ENCODE measurements around the gene CD48.
"Not testable (repeated sequence)": the region's sequence is repeated elsewhere in the genome, so short reads cannot be mapped to it uniquely, and the experiment has no call there.

CD48 gene

DNA sequence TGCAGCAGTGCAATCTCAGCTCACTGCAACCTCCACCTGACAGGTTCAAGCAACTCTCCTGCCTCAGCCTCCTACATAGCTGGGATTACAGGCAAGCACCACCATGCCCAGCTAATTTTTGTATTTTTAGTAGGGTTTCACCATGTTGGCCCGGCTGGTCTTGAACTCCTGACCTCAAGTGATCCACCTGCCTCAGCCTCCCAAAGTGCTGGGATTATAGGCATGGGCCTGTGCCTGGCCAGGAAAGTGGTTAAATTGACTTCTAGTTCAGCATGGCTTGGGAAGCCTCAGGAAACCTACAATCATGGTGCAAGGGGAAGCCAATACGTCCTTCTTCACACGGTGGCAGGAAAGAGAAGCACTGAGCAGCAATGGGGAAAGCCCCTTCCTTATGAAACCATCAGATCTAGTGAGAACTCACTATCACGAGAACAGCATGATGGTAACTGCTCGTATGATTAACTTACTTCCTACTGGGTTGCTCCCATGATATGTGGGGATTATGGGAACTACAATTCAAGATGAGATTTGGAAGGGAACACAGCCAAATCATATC, 981 bp upstream of the CD48 start:
- not testable (repeated sequence) for DNase-seq

DNA sequence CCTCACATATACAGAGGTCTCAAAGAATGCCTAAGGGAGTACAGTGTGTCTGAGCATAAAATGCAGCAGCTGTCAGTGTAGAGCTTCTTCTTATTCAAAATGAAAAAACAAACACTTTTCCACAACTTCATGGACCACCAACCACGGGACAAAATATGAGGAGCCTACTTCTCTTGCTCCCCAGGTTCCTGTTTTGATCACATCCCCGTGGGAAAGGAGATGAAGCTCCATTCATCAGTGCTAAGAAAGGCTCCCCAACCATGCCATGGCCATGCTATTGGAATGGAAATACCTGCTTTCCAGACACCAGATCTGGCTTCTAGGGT, 383 bp downstream of the CD48 start:
- DNase-seq, result no peak

DNA sequence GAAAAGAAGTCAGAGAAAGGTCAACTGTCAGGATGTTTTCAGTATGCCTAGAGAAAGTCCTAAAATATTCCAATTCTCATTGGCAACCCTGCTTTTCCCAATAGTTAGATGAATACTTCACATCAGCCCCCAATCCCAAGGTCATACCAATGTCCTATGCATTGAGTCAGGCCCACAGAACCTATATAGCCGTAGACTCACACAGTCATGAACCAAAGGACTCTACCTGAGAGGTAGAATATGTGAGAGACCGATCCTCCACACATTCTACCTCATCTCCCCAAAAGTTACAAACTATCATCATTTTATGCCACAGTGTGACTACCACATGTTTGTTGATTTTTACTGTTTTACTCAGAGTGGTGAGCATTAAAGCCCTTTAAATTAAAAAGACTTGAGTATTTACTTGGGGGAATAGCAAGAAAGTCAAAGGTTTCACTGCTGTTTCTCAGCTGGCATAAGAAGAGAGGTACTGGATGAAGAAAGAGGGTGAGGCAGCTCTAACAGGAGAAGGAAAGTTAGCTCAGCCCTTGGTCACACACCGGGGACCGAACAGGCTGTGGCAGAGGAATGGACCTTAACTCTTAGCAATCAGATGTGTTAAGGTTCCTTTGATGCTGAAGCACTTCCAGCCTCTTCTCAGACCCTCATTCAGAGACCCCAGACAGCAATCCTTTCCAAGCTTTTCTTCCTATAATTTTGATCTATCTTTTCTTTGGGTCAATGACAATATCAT, 937 bp downstream of the CD48 start:
- no peak for DNase-seq

DNA sequence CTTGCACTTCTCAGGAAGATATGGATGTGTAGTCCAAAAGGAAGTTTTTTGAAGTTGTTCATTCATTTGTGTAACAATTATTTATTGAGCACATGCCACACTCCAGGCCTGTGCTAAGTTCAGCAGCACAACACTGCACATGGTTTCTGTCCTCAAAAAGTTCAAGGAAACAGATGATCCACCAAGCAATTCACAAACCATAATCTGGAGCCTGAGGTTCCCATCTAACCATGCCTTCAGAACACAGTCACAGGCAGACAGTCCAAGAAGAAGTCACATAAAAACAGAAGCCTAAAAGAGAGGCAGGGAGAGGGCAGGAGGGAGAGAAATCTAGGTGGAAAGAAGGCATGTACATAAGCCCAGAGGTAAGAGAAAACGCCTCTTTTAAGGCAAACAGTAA, 1.9 kb downstream of the CD48 start:
- no peak for DNase-seq

DNA sequence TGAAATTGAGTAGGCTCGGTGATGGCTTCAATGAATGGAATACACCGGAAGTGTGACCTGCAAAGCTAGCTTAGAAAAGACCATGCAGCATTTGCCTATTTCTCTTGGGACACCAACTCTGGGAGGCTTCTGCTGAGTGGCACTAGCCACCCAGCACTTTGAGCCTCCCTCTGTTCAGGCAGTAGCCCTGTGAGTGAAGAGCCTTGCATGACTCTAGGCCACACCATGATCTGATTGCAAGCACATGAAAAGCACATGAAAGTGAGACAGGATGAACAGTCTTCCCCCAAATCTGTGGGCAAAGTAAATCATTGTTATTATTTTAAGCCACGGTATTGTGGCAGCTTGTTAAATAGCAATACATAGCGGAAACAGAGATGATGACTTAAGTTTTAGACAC, 2.8 kb downstream of the CD48 start:
- no peak for DNase-seq

DNA sequence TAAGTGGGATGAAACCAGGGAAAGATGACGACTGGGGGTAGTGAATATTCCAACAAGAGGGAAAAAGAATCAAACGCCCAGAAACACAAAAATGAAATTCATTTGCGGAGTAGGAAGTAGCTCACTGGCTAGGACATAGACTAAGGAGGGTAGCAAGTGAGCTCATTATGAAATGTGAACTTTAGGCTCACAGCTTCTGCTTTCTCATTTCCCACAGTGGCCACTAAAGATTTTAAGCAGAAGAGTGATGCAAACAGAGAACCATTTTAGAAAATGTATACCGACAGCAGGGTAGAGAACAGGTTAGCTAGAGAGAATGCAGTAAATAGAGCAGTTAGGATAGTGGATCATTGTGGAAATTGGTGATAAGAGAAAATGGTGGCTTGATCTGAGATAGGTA, 3.5 kb downstream of the CD48 start:
- DNase-seq, result no peak

DNA sequence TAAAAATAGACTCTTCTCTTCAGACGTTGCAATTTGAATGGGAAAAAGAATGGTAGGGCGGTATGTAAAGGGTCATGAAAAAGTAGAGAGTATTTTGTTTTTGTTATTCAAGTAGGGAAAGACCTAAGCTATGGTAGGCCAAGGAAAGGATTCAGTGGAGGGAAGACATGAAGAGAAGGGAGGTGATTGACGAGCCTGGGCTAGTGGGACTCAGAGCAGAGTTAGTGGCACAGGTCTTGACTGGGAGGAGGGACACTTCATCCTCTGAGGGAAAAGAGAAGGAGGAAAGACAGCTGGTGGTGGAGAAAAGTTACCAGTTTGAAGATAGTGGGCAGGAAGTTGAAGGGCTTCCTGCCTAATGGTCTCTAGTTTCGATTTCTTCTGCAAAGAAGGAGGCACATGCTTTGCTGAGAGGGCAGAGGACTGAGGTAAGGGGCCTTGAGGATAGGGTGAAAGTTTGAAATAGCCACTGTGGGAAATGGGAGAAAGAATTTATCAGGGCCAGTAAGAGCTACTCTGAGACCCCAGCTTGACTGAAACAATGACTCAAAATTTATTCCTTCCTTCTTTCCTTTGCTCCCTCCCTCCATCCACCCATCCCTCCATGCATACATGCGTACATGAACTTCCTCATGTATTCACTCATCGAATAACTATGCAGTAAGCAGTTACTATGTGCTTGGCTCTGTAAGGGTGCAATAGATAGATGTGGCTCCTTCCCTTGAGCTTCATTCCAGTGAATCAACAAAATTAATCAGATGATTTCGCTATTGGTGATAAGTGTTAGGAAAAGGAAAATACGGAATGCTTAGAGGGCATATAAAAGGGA, 4.2 kb downstream of the CD48 start:
- DNase-seq, result no peak

DNA sequence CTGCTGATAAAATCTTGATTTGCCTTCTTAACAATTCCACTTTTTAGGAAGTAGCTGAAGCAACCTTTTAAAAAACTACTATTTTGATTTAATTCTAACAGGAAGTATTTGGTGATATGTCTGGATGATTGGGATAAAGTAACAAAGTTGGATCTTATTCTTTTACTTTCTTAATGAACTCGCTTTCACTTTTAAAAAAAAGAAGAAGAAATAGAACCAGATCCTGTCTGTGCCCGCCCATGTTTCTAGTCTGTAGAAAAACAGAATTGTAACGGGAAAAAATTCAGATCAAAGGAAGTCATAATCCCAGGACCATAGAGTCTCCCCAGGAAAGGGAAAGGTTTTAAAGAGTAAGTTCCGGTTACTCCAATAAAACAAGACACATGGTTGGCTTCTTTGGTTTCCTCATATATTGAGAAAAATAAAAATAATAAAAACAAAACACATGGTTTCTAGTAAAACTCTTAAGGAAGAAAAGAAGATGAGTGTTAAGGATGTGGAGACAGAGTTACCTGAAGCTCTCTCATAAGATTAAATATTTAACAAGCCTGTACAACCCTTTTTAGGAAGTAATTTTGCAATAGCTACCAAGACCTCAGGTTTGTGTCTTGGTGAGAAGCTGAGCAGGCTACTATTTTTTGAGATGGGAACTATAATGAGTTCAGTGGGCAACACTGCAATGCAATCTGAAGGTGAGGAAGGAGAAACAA, 4.9 kb downstream of the CD48 start:
- DNase-seq, result no peak

DNA sequence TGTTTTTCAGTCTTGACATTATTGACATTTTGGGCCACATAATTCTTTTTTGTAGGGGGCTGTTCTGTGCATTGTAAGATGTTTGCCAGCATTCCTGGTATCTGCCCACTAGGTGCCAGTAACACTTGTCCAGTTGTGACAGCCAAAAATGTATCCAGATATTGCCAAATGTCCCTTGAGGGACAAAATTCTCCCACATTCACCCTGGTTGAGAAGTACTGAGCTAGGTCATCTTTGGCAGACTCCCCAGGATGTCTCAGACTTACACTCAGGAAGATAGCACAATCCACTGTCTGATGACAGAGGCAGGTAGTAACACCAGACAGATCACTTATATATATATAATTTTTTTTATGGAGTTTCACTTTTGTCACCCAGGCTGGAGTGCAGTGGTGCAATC, 5.9 kb downstream of the CD48 start:
- DNase-seq, result no peak

DNA sequence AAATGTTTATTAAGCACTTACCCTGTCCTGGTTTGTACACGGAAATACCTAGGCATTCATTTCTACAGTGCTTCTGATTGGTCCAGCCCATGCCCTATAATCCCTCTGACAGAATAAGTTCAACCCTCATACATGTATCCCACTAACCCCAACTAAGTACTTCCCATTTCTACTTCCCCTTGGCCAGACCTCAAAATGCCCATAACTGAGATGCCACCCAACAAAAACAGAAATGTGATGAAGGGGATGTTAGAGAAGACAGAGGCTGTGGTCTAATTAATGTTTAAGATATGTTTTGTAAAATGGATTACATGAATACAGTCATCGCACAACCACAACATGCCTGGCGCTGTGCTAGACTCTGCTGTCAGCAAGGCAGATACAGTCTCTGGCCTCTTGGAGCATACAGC, 6.4 kb downstream of the CD48 start:
- not testable (repeated sequence) for DNase-seq

DNA sequence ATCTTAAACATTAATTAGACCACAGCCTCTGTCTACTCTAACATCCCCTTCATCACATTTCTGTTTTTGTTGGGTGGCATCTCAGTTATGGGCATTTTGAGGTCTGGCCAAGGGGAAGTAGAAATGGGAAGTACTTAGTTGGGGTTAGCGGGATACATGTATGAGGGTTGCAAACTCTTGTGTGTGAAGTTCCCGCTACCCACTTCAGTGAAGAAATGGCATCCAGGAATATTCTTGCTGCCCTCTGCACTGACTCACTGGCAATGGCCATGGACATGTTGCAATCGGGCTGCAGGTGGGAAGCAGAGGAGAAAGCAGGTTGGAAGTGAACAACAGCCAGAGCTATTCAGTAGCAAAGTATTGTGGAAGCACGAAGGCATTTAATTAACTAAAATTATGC, 7.4 kb downstream of the CD48 start:
- DNase-seq, result no peak

DNA sequence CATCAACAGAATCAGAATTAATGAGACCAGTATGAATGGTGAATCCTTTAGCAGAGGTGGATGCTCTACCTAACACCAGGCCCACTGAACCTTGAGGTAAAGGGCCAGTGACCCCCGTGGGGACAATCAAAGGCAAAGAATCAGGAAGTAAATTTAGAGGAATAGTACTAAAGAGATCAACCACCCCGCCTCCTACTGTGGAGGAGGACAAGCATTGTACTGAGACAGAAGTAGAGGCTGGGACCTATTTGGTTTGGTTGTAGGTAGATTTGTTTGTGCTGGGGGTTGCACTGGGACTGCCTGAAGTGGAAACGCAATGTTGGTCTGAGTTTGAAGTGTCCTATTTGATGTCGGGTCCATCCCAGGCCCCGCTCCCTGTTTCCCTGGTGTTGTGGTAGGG, 9.5 kb downstream of the CD48 start:
- no peak for DNase-seq

DNA sequence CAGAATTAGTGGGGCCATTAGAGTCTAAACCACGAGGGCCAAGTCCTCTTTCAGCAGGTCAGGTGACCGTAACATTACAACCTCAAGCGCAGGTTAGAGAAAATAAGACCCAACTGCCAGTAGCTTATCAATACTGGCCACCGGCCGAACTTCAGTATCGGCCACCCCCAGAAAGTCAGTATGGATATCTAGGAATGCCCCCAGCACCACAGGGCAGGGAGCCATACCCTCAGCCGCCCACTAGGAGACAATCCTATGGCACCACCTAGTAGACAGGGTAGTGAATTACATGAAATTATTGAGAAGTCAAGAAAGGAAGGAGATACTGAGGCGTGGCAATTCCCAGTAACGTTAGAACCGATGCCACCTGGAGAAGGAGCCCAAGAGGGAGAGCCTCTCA, 19.2 kb downstream of the CD48 start:
- not testable (repeated sequence) for DNase-seq

DNA sequence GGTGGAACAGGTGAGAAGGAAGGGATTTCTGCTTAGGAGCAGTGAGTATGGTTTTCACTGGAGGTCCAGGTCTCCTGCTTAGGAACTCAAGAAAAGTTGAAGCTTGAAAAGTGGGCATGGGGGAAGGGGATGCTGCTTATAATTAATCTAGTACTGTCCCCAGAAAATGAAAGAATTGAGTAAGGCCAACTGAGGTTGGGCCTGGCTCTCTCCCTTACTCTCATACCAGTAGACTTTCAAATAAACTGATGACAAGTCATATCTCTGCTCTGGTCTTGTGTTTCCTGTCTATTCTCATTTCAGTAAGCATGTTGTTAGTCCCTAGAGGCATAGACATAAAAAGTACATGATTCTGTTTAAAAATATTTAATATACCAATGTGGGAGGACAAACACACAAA, 26.4 kb downstream of the CD48 start:
- no peak for DNase-seq

DNA sequence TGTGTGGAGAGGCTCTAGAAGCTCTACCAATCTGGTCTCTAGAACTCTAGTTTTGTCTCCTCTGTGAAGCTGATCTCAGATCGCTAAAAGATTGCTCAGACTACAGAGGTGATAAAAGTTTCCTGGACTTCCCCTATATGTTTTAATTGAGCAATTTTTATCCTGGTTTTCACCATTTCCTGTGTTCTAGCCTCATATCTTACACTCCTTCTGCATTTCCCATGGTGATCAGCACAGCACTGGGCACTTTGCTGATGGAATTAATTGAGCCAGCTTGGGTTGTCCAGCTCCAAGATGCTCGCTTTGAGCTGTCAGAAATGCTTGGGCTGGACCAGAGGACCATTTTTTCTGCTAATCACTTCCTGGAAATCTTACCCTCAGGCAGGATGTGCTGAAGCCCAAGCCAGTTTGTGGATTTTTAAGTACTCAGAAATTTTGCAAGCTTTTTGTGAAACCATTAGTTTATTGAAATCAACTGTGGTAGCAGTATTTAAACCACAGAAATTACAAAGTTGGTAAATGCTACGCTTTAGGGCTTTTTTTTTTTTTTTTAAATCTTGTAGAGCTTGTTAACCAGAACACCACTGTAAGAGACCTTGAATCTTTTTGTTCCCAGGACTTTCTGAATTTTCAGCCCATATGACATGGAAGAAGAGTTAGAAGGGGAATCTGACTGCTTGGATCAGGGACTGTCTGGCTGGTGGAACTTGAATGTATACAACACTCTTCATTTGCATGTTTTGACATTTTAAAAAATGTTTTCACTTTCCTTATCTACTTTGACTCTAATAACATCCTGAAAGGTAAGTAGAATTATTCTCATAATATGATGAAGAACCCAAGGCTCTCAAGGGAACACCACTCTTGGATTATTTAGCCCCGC, 28.4 kb downstream of the CD48 start:
- DNase-seq, result no peak

DNA sequence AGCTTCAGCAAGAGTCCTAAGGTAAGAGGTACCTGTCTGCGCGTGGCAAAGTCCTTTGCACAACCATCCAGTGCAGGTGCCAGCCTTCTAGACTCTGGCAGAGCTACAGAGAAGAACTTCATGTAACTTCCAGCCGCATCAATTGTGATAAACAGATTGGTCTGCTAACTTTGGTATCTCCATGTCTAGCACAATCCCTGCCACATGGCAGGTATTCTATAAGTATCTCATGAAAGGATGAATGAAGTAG, 29.8 kb downstream of the CD48 start:
- DNase-seq, result no peak

DNA sequence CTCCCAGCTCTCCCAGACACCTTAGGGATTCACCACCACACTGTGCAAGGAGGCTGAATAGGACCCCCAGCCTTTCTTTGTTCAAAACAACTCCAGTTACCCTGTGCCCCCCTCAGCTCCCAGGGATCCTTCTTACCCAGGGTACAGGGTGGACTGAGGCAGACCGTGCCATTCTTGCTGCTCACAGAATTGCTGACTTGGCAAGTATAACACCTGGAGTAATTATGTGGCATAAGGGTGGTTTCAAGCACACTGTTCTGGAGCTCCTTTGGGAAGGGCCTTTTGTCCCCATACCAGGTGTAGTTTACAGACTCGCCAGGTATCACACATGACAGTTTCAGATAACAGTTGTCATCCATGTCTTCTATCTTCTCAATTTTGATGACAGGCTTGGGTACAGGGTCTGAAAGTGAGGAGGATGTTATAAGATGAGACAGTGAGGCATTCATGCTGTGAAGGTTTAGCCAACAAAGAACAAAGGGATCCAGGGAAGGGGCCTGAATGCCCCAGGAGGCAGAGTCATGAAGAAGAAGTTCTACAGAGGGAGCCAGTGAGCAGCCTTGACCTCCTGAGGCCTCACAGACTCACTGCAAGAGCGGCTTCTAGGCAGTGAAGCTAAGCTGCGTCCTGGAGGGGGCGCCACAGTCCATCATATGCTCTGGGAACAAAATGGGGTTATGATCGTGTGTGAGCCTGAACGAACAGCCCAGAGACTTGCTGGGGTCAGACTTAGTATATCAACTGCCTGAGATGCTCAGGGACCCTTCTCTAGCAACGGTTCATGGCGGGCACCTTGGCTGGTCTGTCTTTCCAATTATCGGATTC, 30.3 kb downstream of the CD48 start:
- DNase-seq, result peak; percentile 46

DNA sequence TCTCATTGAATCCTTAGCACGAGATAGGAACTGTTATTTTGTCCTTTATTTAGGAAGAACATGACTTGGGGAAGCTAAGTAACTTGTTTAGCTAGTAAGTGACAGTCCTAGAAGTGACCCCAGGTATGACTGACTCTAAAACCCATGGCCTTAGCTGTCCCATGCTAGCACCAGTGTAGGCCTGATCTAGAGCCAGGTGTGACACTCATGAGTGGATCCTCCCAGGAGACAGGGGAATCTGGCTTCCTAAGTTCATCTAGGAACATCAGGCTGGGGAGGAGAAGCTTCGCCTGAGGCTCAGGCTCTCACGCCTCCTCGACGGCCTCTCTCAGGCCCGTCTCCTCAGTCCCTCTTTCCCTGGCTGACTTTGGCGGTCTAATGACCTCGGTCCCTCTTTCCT, 31.2 kb downstream of the CD48 start:
- no peak for DNase-seq

DNA sequence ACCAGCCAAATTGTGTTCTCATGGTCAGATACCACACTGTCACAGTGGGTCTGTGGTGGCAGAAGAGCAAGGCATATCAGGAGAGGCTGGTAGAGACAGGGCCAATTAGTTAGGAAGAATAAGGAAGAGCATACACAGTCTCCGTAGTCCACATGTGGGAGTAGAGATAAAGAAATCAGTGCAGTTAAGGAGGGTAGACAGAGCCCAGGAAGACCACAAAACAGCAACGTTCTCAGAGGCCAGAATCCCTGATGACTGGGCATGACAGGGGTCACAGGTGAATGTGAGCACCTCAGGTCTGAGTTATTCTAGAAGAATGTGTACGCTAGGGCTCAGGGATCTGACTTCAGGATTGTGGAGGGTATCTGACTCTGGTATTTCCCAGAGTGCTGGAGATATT, 31.7 kb downstream of the CD48 start:
- DNase-seq, result no peak

DNA sequence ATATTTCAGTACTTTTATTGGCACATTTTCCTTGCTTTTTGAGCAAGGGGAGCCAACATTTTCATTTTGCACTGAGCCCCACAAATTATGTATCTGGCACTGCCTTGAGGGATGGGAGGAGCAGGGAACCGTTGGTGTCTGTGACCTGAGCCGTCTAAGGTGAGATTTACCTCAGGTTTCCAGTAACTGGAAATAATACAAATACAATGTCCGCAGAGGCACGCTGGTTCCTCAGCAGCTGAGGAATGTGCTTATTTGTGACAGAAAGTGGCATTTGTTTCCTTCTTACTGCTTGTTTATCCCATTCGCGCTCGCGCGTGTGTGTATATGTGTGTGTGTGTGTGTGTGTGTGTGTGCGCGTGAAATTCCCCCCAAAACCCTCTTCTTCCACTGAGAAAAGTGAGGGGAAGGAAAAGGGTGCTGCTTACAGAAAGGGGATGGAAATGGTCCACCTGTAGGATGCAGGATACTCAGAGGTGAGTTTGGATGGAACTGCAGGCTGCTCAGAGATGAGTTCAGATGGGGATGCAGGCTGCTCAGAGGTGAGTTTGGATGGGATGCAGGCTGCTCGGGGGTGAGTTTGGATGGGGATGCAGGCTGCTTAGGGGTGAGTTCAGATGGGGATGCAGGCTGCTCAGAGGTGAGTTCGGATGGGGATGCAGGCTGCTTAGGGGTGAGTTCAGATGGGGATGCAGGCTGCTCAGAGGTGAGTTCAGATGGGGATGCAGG, 34.6 kb downstream of the CD48 start:
- no peak for DNase-seq

DNA sequence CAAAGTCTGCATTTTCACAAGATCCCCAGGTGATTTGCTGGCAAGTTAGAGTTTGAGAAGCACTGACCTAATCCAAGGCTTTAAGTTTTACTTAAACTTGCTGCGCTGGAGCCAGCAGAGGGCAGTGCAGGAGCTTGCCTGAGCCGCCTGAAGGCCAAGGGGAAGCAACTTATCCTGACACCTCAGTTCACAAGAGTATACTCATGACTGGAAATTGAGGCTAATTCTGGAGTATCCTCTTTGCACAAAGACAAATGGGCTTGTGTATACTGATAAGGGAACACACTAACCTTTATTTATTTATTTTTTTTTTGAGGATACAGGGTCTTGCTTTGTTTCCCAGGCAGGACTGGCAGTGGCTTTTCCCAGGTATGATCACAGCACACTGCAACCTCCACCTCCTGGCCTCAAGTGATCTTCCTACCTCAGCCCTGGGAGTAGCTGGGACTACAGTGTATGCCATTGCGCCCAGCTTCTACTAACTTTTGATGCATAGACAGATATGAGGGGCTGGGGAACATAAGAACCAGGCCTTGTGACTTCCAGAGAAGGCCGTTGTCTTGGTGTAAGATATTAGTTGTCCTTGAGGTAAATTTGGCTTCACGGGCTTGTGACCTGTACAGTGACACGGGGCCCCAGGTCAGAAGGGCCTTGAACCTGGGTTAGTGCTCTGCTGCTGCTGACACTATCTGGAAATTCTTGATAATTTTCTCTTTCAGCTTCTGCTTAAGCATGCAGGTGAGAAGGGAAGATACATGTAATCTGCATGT, 35.8 kb downstream of the CD48 start:
- DNase-seq, result peak; percentile 41

Data from NCI-H69 (cell line).